Esophagus muscularis mucosa (tissue), 4 donors: ENCODE measurements around the gene TUT1. TPM values are rescaled to one million over a fixed set of nuclear protein-coding genes. Genes with fewer than 3 reads are reported as not detected.
"Not testable (repeated sequence)": the region's sequence is repeated elsewhere in the genome, so short reads cannot be mapped to it uniquely, and the experiment has no call there.

Experiments
- DNase-seq: peaks from one replicate; pipeline ENCODE4 v3.0.0-alpha.2; 2017; ENCODE audit errors: extremely low spot score
- H3K27ac ChIP-seq, 4 donors: fragments of 200-600 bp; sonication (generic); replicated peaks in 1 of 4; 1 replicate in 3 of 4; 2 replicates in 1 of 4; pipeline ENCODE4 v1.5.1; 2016 to 2019; ENCODE audit warnings: mild to moderate bottlenecking in 1 of 4
- H3K27me3 ChIP-seq, 4 donors: fragments of 200-600 bp; sonication (generic); one replicate each; pipeline versions ENCODE4 v1.5.1 to v1.6.0; 2016 to 2019
- H3K36me3 ChIP-seq, 4 donors: fragments of 200-600 bp; sonication (generic); one replicate each; pipeline ENCODE4 v1.5.1; 2016 to 2019
- H3K4me1 ChIP-seq, 4 donors: fragments of 200-600 bp; sonication (generic); one replicate each; pipeline ENCODE4 v1.5.1; 2016 to 2019
- H3K4me3 ChIP-seq, 4 donors: fragments of 200-600 bp; sonication (generic); 1 replicate in 2 of 4; 2 replicates in 2 of 4; pipeline ENCODE4 v1.5.1; 2016 to 2019; ENCODE audit warnings: mild to moderate bottlenecking in 4 of 4, moderate library complexity in 1 of 4
- H3K9me3 ChIP-seq, 4 donors: fragments of 200-600 bp; sonication (generic); 1 replicate in 3 of 4; 2 replicates in 1 of 4; pipeline ENCODE4 v1.5.1; 2016 to 2019
- CTCF ChIP-seq, 3 experiments: fragments of 200-600 bp in 2 of 3; fragments of 450-650 bp in 1 of 3; sonication (generic) in 2 of 3; IDR thresholded peaks; one replicate each; pipeline ENCODE4 v1.5.1; 2017 to 2019; ENCODE audit warnings: antibody characterized with exemption in 3 of 3, mild to moderate bottlenecking in 2 of 3, moderate library complexity in 1 of 3
- EP300 ChIP-seq: sonication (generic); formaldehyde crosslinking; IDR thresholded peaks from one replicate; pipeline ENCODE4 v1.6.1; 2017; ENCODE audit warnings: antibody characterized with exemption
- POLR2A ChIP-seq: fragments of 450-650 bp; IDR thresholded peaks from one replicate; pipeline ENCODE4 v1.6.1; 2017; ENCODE audit warnings: antibody characterized with exemption, moderate library complexity, mild to moderate bottlenecking, low read depth
- POLR2AphosphoS5 ChIP-seq, 2 donors: sonication (generic); formaldehyde crosslinking; IDR thresholded peaks; one replicate each; pipeline ENCODE4 v1.6.1; 2017; ENCODE audit warnings: antibody characterized with exemption in 2 of 2
- WGBS: methylation state at CpG from one replicate; pipeline ENCODE4 v1.1.5; 2018; 5-methylcytosine and 5-hydroxymethylcytosine counted together
- intact Hi-C: fragments of 100-400 bp; cut with DNase I; formaldehyde crosslinking; loops from one replicate; pipeline ENCODE4 v1.15.1; 2023
- total RNA-seq, 4 donors: library from RNA; depleted of rRNA; stranded (reverse); fragments of >200 nt; gene quantifications; one replicate each; pipeline versions ENCODE4 v1.1.0 to v1.2.1, GENCODE V29; 2016

Gene TUT1
- total RNA-seq, 4 donors from 2014 or later: 4.2 to 8.0 (median 6.0) TPM

GRCh38 chr11:62592146-62592815, 958 bp upstream of the TUT1 start:
- peaks cover 35 to 58% (median 54%) of the 10 kb centered on the region in 4 donors for H3K36me3 ChIP-seq
- H3K27me3 ChIP-seq: no peaks in the 10 kb centered on the region
- H3K27ac ChIP-seq: peak overlapping the region; percentile 92 to 97 (median 94)
- DNase-seq: no peak
- no peaks in the 10 kb centered on the region for H3K9me3 ChIP-seq
- intact Hi-C loops: loop anchor here (10.0 kb wide), 1 partner anchor 263 kb away; no protein-coding TSS in a partner anchor
- peaks cover 33 to 44% (median 40%) of the 10 kb centered on the region in 4 donors for H3K4me1 ChIP-seq
- TF ChIP-seq EP300: no peak
- TF ChIP-seq CTCF (IDR thresholded peaks at IDR 0.05): no peak
- no peak for TF ChIP-seq POLR2A
- no peak for TF ChIP-seq POLR2AphosphoS5 (IDR thresholded peaks at IDR 0.05)
- 25% methylated on average over 9 of the region's 17 CpGs for WGBS
- peak overlapping the region; percentile 72 to 93 (median 76) for H3K4me3 ChIP-seq

- Histone ChIP-seq H3K27me3 (no peaks in the 10 kb centered on the region), H3K4me3 (no peak overlapping the region), H3K36me3 (peaks cover 20 to 55% (median 44%) of the 10 kb centered on the region in 4 donors), H3K9me3 (no peaks in the 10 kb centered on the region), H3K4me1 (peaks cover 33 to 41% (median 39%) of the 10 kb centered on the region in 4 donors), H3K27ac (no peak overlapping the region)
- intact Hi-C loops: no loop called here
- TF ChIP-seq POLR2A (no peak), CTCF (IDR thresholded peaks at IDR 0.05) (no peak), EP300 (no peak), POLR2AphosphoS5 (IDR thresholded peaks at IDR 0.05) (no peak)
- WGBS: 60% methylated on average over 18 of the region's 18 CpGs
- no peak for DNase-seq
These were observed 2.2 kb downstream of the TUT1 start for GRCh38 chr11:62588966-62589637.

GRCh38 chr11:62585356-62585755, 6.0 kb downstream of the TUT1 start:
- Histone ChIP-seq H3K4me1 (peaks cover 6 to 12% (median 11%) of the 10 kb centered on the region in 4 donors), H3K36me3 (peaks cover 15 to 77% (median 54%) of the 10 kb centered on the region in 4 donors)
- DNase-seq, H3K27me3 ChIP-seq, H3K27ac ChIP-seq, intact Hi-C loops, H3K4me3 ChIP-seq, H3K9me3 ChIP-seq: not testable (repeated sequence)
- 98% methylated on average over 7 of the region's 7 CpGs for WGBS

- H3K4me1 ChIP-seq, DNase-seq, H3K27ac ChIP-seq, H3K4me3 ChIP-seq, intact Hi-C loops, H3K27me3 ChIP-seq, H3K9me3 ChIP-seq: not testable (repeated sequence)
- peaks cover 25 to 90% (median 64%) of the 10 kb centered on the region in 4 donors for H3K36me3 ChIP-seq
- 98% methylated on average over 4 of the region's 4 CpGs for WGBS
These were observed 9.6 kb downstream of the TUT1 start for GRCh38 chr11:62581735-62582134.

- WGBS: 86% methylated on average over 9 of the region's 18 CpGs
- no peak for TF ChIP-seq POLR2A
- no peak for TF ChIP-seq POLR2AphosphoS5 (IDR thresholded peaks at IDR 0.05)
- no peak for TF ChIP-seq EP300
- TF ChIP-seq CTCF (IDR thresholded peaks at IDR 0.05): no peak
- Histone ChIP-seq H3K36me3 (peaks cover 27 to 91% (median 64%) of the 10 kb centered on the region in 4 donors), H3K4me3 (no peak overlapping the region), H3K27ac (no peak overlapping the region), H3K4me1 (peaks cover 4 to 9% (median 7%) of the 10 kb centered on the region in 4 donors), H3K27me3 (no peaks in the 10 kb centered on the region), H3K9me3 (no peaks in the 10 kb centered on the region)
- no peak for DNase-seq
- intact Hi-C loops: no loop called here
These were observed 10.2 kb downstream of the TUT1 start for GRCh38 chr11:62580959-62581715.
